ENCODE results near the gene MXRA7.

DNA sequence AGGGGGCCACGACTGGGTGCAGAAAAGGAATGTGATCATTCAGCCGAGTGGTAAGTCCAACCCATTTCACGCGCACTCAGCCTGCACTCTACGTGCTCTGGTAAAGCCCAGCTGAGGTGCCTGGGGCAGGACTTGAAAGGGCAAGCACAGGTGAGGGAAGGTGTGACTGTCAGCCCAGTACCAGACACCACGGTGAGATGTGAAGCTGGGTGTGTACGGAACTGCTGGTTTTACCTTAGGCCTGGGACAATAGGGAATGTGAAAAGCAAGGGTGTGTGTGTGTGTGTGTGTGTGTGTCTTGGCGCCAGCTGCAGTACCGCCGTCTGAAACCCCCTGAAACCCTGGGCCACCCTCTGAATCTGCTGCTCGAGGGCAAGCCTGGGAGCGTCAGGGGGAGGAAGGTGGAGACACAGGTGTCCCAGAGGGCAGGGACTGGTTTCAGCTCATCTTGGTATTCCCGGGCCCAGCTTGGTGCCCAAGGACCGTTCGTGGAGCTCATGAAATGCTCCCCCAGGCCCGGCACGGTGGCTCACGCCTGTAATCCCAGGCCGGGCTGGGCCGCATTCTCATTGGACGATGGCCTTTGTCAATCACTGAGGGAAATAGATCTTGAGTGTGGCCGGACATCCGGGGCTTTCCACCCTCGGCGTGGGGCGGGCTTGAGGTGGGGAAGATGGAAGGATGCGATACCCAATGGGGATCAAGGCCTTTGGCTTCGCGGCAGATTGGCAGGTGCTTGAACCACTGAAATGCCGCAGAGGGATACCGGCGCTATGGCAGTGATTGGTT lies 39.4 kb downstream of the MXRA7 start:
- TF ChIP-seq, protein P1, sequence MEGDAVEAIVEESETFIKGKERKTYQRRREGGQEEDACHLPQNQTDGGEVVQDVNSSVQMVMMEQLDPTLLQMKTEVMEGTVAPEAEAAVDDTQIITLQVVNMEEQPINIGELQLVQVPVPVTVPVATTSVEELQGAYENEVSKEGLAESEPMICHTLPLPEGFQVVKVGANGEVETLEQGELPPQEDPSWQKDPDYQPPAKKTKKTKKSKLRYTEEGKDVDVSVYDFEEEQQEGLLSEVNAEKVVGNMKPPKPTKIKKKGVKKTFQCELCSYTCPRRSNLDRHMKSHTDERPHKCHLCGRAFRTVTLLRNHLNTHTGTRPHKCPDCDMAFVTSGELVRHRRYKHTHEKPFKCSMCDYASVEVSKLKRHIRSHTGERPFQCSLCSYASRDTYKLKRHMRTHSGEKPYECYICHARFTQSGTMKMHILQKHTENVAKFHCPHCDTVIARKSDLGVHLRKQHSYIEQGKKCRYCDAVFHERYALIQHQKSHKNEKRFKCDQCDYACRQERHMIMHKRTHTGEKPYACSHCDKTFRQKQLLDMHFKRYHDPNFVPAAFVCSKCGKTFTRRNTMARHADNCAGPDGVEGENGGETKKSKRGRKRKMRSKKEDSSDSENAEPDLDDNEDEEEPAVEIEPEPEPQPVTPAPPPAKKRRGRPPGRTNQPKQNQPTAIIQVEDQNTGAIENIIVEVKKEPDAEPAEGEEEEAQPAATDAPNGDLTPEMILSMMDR (IDR thresholded peaks at IDR 0.05) = no peak
- no peak for TF ChIP-seq EZH2 (IDR thresholded peaks at IDR 0.05)
- no peak for TF ChIP-seq EZH2phosphoT487 (IDR thresholded peaks at IDR 0.05)
